SK-N-SH treated with all-trans-retinoic acid at 6 μM for 48 hours (cell line): Measurements from ENCODE around the gene ASAP2.

ENCODE experiments used
- ATAC-seq: fragments of 200-7000 bp; cut with Tn5 transposase; 3 replicates; pipeline ENCODE4 v1.9.1; 2020; ENCODE audit warnings: mild to moderate bottlenecking, moderate library complexity
- BACH2 ChIP-seq: fragments of 250-450 bp; sonication (Bioruptor Pico); IDR thresholded peaks from 2 replicates; pipeline ENCODE4 v1.9.0; 2021; ENCODE audit warnings: mild to moderate bottlenecking, borderline replicate concordance
- CSDC2 ChIP-seq: fragments of 250-450 bp; sonication (Bioruptor Pico); IDR thresholded peaks from 2 replicates; pipeline ENCODE4 v1.5.0; 2020; ENCODE audit warnings: mild to moderate bottlenecking, moderate library complexity
- CSRNP3 ChIP-seq: fragments of 250-450 bp; sonication (Bioruptor Pico); IDR thresholded peaks from 2 replicates; pipeline ENCODE4 v1.5.1; 2021; ENCODE audit warnings: mild to moderate bottlenecking, moderate library complexity
- ESRRG ChIP-seq: fragments of 250-450 bp; sonication (Bioruptor Pico); IDR thresholded peaks from 2 replicates; pipeline ENCODE4 v1.6.1; 2021; ENCODE audit warnings: mild to moderate bottlenecking
- GLIS3 ChIP-seq: fragments of 250-450 bp; sonication (Bioruptor Pico); IDR thresholded peaks from 2 replicates; pipeline ENCODE4 v1.5.0; 2020; ENCODE audit warnings: mild to moderate bottlenecking, moderate library complexity
- ISL1 ChIP-seq: fragments of 250-450 bp; sonication (Bioruptor Pico); IDR thresholded peaks from 2 replicates; pipeline ENCODE4 v2.1.2; 2022; ENCODE audit warnings: mild to moderate bottlenecking, moderate library complexity
- OSR1 ChIP-seq: fragments of 250-450 bp; sonication (Bioruptor Pico); IDR thresholded peaks from 2 replicates; pipeline ENCODE4 v1.8.0; 2022; ENCODE audit warnings: moderate library complexity, mild to moderate bottlenecking, inconsistent platforms
- PATZ1 ChIP-seq: fragments of 250-450 bp; sonication (Bioruptor Pico); IDR thresholded peaks from 2 replicates; pipeline ENCODE4 v1.8.0; 2020; ENCODE audit warnings: mild to moderate bottlenecking, moderate library complexity, borderline replicate concordance
- POU6F1 ChIP-seq: fragments of 250-450 bp; sonication (Bioruptor Pico); IDR thresholded peaks from 2 replicates; pipeline ENCODE4 v1.8.0; 2021; ENCODE audit warnings: low read depth, mild to moderate bottlenecking, moderate library complexity, borderline replicate concordance
- PPARA ChIP-seq: fragments of 250-450 bp; sonication (Bioruptor Pico); IDR thresholded peaks from 2 replicates; pipeline ENCODE4 v1.5.0; 2020; ENCODE audit warnings: mild to moderate bottlenecking, borderline replicate concordance
- RARB ChIP-seq: fragments of 250-450 bp; sonication (Bioruptor Pico); IDR thresholded peaks from 2 replicates; pipeline ENCODE4 v1.8.0; 2021; ENCODE audit warnings: mild to moderate bottlenecking, moderate library complexity
- SNAI2 ChIP-seq: fragments of 250-450 bp; sonication (Bioruptor Pico); IDR thresholded peaks from 2 replicates; pipeline ENCODE4 v1.5.0; 2020; ENCODE audit warnings: mild to moderate bottlenecking, moderate library complexity
- TCF4 ChIP-seq: fragments of 250-450 bp; sonication (Bioruptor Pico); IDR thresholded peaks from 2 replicates; pipeline ENCODE4 v1.8.0; 2021; ENCODE audit warnings: mild to moderate bottlenecking, moderate library complexity, borderline replicate concordance
- TOX ChIP-seq: fragments of 250-450 bp; sonication (Bioruptor Pico); IDR thresholded peaks from 2 replicates; pipeline ENCODE4 v1.8.0; 2021; ENCODE audit warnings: mild to moderate bottlenecking, moderate library complexity, borderline replicate concordance
- TSHZ2 ChIP-seq: fragments of 250-450 bp; sonication (Bioruptor Pico); IDR thresholded peaks from 2 replicates; pipeline ENCODE4 v1.5.0; 2020; ENCODE audit warnings: mild to moderate bottlenecking, moderate library complexity
- ZC3H10 ChIP-seq: fragments of 250-450 bp; sonication (Bioruptor Pico); IDR thresholded peaks from 2 replicates; pipeline ENCODE4 v1.5.1; 2021; ENCODE audit warnings: mild to moderate bottlenecking, moderate library complexity
- ZFP3 ChIP-seq: fragments of 250-450 bp; sonication (Bioruptor Pico); IDR thresholded peaks from 2 replicates; pipeline ENCODE4 v1.5.0; 2020; ENCODE audit warnings: mild to moderate bottlenecking, moderate library complexity
- ZFP30 ChIP-seq: fragments of 450-650 bp; formaldehyde crosslinking; IDR thresholded peaks from 2 replicates; pipeline ENCODE4 v1.5.0; 2022; ENCODE audit warnings: mild to moderate bottlenecking, moderate library complexity
- ZNF565 ChIP-seq: fragments of 450-650 bp; formaldehyde crosslinking; conservative IDR thresholded peaks from 2 replicates; pipeline ENCODE4 v1.5.0; 2020; ENCODE audit warnings: low read depth, mild to moderate bottlenecking, moderate library complexity
- ZNF70 ChIP-seq: fragments of 450-650 bp; formaldehyde crosslinking; IDR thresholded peaks from 2 replicates; pipeline ENCODE4 v1.5.0; 2020; ENCODE audit warnings: mild to moderate bottlenecking, moderate library complexity
- ZNF8 ChIP-seq: fragments of 450-650 bp; formaldehyde crosslinking; IDR thresholded peaks from 2 replicates; pipeline ENCODE4 v1.5.0; 2020; ENCODE audit warnings: mild to moderate bottlenecking, moderate library complexity
- TF ChIP-seq, protein P1 (sequence below): fragments of 250-450 bp; sonication (Bioruptor Pico); IDR thresholded peaks from 2 replicates; pipeline ENCODE4 v1.5.1; 2020; ENCODE audit warnings: low read depth, mild to moderate bottlenecking, moderate library complexity

The ASAP2 gene

GRCh38 chr2:9408641-9409151 lies 202.1 kb downstream of the ASAP2 start:
- no peak for TF ChIP-seq ISL1 (CRISPR knock-in tag)
- no peak for TF ChIP-seq ESRRG
- no peak for TF ChIP-seq PPARA (CRISPR knock-in tag)
- no peak for TF ChIP-seq SNAI2 (CRISPR knock-in tag)
- TF ChIP-seq BACH2 (CRISPR knock-in tag) = no peak
- no peak for TF ChIP-seq TOX
- no peak for TF ChIP-seq GLIS3
- no peak for TF ChIP-seq ZNF565
- TF ChIP-seq ZC3H10 (CRISPR knock-in tag) = no peak
- TF ChIP-seq CSDC2 (CRISPR knock-in tag) = no peak
- no peak for TF ChIP-seq ZNF8 (CRISPR knock-in tag)
- TF ChIP-seq CSRNP3 (CRISPR knock-in tag) = no peak
- no peak for TF ChIP-seq ZFP30
- no peak for TF ChIP-seq OSR1 (CRISPR knock-in tag)
- TF ChIP-seq TSHZ2 (CRISPR knock-in tag) = no peak
- no peak for TF ChIP-seq ZFP3 (CRISPR knock-in tag)
- TF ChIP-seq ZNF70 = no peak
- no peak for TF ChIP-seq TCF4 (CRISPR knock-in tag)
- TF ChIP-seq, protein P1, sequence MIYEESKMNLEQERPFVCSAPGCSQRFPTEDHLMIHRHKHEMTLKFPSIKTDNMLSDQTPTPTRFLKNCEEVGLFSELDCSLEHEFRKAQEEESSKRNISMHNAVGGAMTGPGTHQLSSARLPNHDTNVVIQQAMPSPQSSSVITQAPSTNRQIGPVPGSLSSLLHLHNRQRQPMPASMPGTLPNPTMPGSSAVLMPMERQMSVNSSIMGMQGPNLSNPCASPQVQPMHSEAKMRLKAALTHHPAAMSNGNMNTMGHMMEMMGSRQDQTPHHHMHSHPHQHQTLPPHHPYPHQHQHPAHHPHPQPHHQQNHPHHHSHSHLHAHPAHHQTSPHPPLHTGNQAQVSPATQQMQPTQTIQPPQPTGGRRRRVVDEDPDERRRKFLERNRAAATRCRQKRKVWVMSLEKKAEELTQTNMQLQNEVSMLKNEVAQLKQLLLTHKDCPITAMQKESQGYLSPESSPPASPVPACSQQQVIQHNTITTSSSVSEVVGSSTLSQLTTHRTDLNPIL (CRISPR knock-in tag) = no peak; the same call in 1 of the 2 replicates
- TF ChIP-seq PATZ1 = no peak
- no peak for ATAC-seq

- ATAC-seq = no peak
- TF ChIP-seq GLIS3 = no peak
Observed at GRCh38 chr2:9410108-9410507, 203.5 kb downstream of the ASAP2 start.

GRCh38 chr2:9412781-9413180 lies 206.2 kb downstream of the ASAP2 start:
- no peak for ATAC-seq
- TF ChIP-seq CSRNP3 (CRISPR knock-in tag) (no peak), TCF4 (CRISPR knock-in tag) (no peak), POU6F1 (CRISPR knock-in tag) (no peak), RARB (CRISPR knock-in tag) (no peak), ISL1 (CRISPR knock-in tag) (no peak), PPARA (CRISPR knock-in tag) (no peak), BACH2 (CRISPR knock-in tag) (no peak), ZNF565 (no peak), ZNF70 (no peak), ESRRG (no peak), GLIS3 (no peak), ZNF8 (CRISPR knock-in tag) (no peak), TOX (no peak), SNAI2 (CRISPR knock-in tag) (no peak), PATZ1 (no peak)
- TF ChIP-seq, protein P1 (CRISPR knock-in tag) = no peak
